ENCODE results near the gene FKRP. TPM values are rescaled to one million over a fixed set of nuclear protein-coding genes. Genes with fewer than 3 reads are reported as not detected.
A peak's percentile ranks its signal among the peaks of the same experiment; 100 is the strongest.
"Not testable (repeated sequence)": the region's sequence is repeated elsewhere in the genome, so short reads cannot be mapped to it uniquely, and the experiment has no call there.

The FKRP gene
- total and polyA plus RNA-seq, 9 donors: 10.7 to 24.4 (median 18.7) TPM

GRCh38 chr19:46802152-46802551 lies 56.3 kb downstream of the FKRP start:
- H3K36me3 ChIP-seq: no peaks in the 10 kb centered on the region
- TF ChIP-seq POLR2A (IDR thresholded peaks at IDR 0.05) (no peak), EP300 (IDR thresholded peaks at IDR 0.05) (no peak), CTCF (IDR thresholded peaks at IDR 0.05) (no peak)
- DNase-seq: no peak
- H3K4me1 ChIP-seq (ENCODE audit: insufficient read depth): no peaks in the 10 kb centered on the region
- intact Hi-C loops (cut with DNase I): no loop called here
- 90 to 97% (median 95%) methylated on average over 5 of the region's 5 CpGs for WGBS, 3 donors
- no peaks in the 10 kb centered on the region for H3K27me3 ChIP-seq
- H3K27ac ChIP-seq: no peak overlapping the region
- no peak overlapping the region for H3K4me3 ChIP-seq
- H3K9me3 ChIP-seq: no peaks in the 10 kb centered on the region

- Histone ChIP-seq H3K36me3 (no peaks in the 10 kb centered on the region), H3K27me3 (no peaks in the 10 kb centered on the region), H3K4me3 (no peak overlapping the region), H3K9me3 (no peaks in the 10 kb centered on the region), H3K4me1 (ENCODE audit: insufficient read depth) (no peaks in the 10 kb centered on the region), H3K27ac (no peak overlapping the region)
- TF ChIP-seq CTCF (IDR thresholded peaks at IDR 0.05) (no peak), EP300 (IDR thresholded peaks at IDR 0.05) (no peak), POLR2A (IDR thresholded peaks at IDR 0.05) (no peak)
- DNase-seq: no peak
- intact Hi-C loops (cut with DNase I): no loop called here
- 77 to 91% (median 78%) methylated on average over 2 of the region's 2 CpGs for WGBS, 3 donors
Measured at GRCh38 chr19:46803555-46803954, 57.7 kb downstream of the FKRP start.

GRCh38 chr19:46804432-46804831 lies 58.6 kb downstream of the FKRP start:
- H3K4me1 ChIP-seq (ENCODE audit: insufficient read depth); intact Hi-C loops (cut with DNase I); H3K27ac ChIP-seq; H3K4me3 ChIP-seq; H3K9me3 ChIP-seq; H3K27me3 ChIP-seq; H3K36me3 ChIP-seq; DNase-seq: not testable (repeated sequence)
- WGBS, 3 donors: 87 to 92% (median 88%) methylated on average over 4 of the region's 4 CpGs

GRCh38 chr19:46806656-46807055 lies 60.8 kb downstream of the FKRP start:
- Histone ChIP-seq H3K9me3 (no peaks in the 10 kb centered on the region), H3K36me3 (no peaks in the 10 kb centered on the region), H3K27ac (no peak overlapping the region), H3K27me3 (no peaks in the 10 kb centered on the region), H3K4me1 (ENCODE audit: insufficient read depth) (no peaks in the 10 kb centered on the region), H3K4me3 (no peak overlapping the region)
- DNase-seq: no peak
- 75 to 79% (median 79%) methylated on average over 7 of the region's 7 CpGs for whole genome bisulfite sequencing, 3 donors
- intact Hi-C loops (cut with DNase I): no loop called here
- TF ChIP-seq POLR2A (IDR thresholded peaks at IDR 0.05) (no peak), CTCF (IDR thresholded peaks at IDR 0.05) (no peak), EP300 (IDR thresholded peaks at IDR 0.05) (no peak)

MicroRNAs within 50 kb of the gene (microRNA counts, 767-probe panel; counts per million panel counts)
- 3,290 counts per million, percentile 86 among the panel's probes with 10 or more counts for microRNA hsa-miR-320e

Small RNA genes lying within 50 kb of the gene (microRNA-seq; reads per million reads assigned to microRNA genes)
- 4.5 to 12.9 (median 9.1) reads per million in 3 donors for gene MIR320E

Small RNA genes lying within 50 kb of the gene (small RNA-seq; reads per million reads assigned to genes)
- gene MIR320E: 0.30 reads per million
- gene RF00019: not detected

Other genes with a start within 250 kb of the FKRP start
- gene CALM3, start 144.7 kb upstream of the FKRP start, total RNA-seq: 100 to 1,000 TPM in 5 of 7 donors, 10 to 100 TPM in 2; 80.5 to 312 (median 225) TPM
- 100 to 1,000 TPM; 191 to 646 TPM for gene CALM3, start 144.7 kb upstream of the FKRP start, polyA plus RNA-seq
- 1 to 10 TPM in 3 of 7 donors, under 1 TPM in 4; 0.24 to 1.5 (median 0.71) TPM for gene PTGIR, start 121.0 kb upstream of the FKRP start, total RNA-seq
- 1 to 10 TPM in 1 of 2 donors, under 1 TPM in 1; 0.55 to 1.8 TPM for gene PTGIR, start 121.0 kb upstream of the FKRP start, polyA plus RNA-seq
- not detected for gene GNG8, start 109.9 kb upstream of the FKRP start, total RNA-seq
- gene GNG8, start 109.9 kb upstream of the FKRP start, polyA plus RNA-seq: not detected
- 10 to 100 TPM in 6 of 7 donors, 1 to 10 TPM in 1; 7.6 to 56.5 (median 20.8) TPM for gene DACT3, start 84.9 kb upstream of the FKRP start, total RNA-seq
- 10 to 100 TPM; 15.2 to 51.3 TPM for gene DACT3, start 84.9 kb upstream of the FKRP start, polyA plus RNA-seq
- gene PRKD2, start 28.9 kb upstream of the FKRP start, total RNA-seq: 10 to 100 TPM; 21.2 to 55.4 (median 46.6) TPM
- 10 to 100 TPM; 17.7 to 29.7 TPM for gene PRKD2, start 28.9 kb upstream of the FKRP start, polyA plus RNA-seq
- gene STRN4, start 393 bp downstream of the FKRP start, total RNA-seq: 10 to 100 TPM; 37.3 to 85.3 (median 59.1) TPM
- gene STRN4, start 393 bp downstream of the FKRP start, polyA plus RNA-seq: 10 to 100 TPM; 34.8 to 59.3 TPM
- gene SLC1A5, start 42.5 kb downstream of the FKRP start, total RNA-seq: 100 to 1,000 TPM in 1 of 7 donors, 10 to 100 TPM in 6; 42.4 to 339 (median 65.1) TPM
- 10 to 100 TPM; 26.8 to 47.9 TPM for gene SLC1A5, start 42.5 kb downstream of the FKRP start, polyA plus RNA-seq
- 10 to 100 TPM; 39.9 to 86.3 (median 57.0) TPM for gene AP2S1, start 104.8 kb downstream of the FKRP start, total RNA-seq
- 10 to 100 TPM; 57.0 to 78.2 TPM for gene AP2S1, start 104.8 kb downstream of the FKRP start, polyA plus RNA-seq
- gene ARHGAP35, start 114.9 kb downstream of the FKRP start, total RNA-seq: 10 to 100 TPM; 20.9 to 74.8 (median 51.2) TPM
- 10 to 100 TPM; 23.1 to 32.5 TPM for gene ARHGAP35, start 114.9 kb downstream of the FKRP start, polyA plus RNA-seq

Measured in ovary (tissue), 9 donors.